Muscle of back (tissue), 11 donors: Measurements from ENCODE around the gene SND1. TPM values are rescaled to one million over a fixed set of nuclear protein-coding genes. Genes with fewer than 3 reads are reported as not detected.

Experiments used
- DNase-seq, 3 donors: peaks; one replicate each; pipeline versions ENCODE4 v3.0.0 to v3.0.0-alpha.2; 2013
- polyA plus RNA-seq, 10 donors: library from polyadenylated mRNA; unstranded; fragments of 120-200 nt; gene quantifications; one replicate each; pipeline ENCODE4 v1.2.1, GENCODE V29; 2013; ENCODE audit not compliant: insufficient read length in 10 of 10

SND1 gene
- polyA plus RNA-seq, 10 donors: 79.0 to 120 (median 98.4) TPM

DNA sequence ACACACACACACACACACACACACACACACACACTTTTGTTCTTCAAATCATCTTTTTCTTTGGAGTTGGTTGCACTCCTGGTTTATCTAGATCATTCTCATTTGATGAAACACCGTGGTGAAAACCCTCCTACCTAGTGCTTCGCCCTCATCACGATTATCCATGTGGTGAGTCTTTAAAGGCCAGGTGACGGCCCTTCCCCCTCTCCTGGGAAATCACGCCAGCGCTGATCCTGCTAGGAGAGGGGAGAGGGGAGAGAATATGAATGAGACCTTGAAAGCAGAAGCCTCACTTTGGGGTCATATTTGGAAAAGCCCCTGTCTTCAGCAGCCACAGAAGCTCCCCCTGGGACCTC is 483.1 kb downstream of the SND1 start:
- peak in 1 of 3 donors; percentile 33 for DNase-seq

DNA sequence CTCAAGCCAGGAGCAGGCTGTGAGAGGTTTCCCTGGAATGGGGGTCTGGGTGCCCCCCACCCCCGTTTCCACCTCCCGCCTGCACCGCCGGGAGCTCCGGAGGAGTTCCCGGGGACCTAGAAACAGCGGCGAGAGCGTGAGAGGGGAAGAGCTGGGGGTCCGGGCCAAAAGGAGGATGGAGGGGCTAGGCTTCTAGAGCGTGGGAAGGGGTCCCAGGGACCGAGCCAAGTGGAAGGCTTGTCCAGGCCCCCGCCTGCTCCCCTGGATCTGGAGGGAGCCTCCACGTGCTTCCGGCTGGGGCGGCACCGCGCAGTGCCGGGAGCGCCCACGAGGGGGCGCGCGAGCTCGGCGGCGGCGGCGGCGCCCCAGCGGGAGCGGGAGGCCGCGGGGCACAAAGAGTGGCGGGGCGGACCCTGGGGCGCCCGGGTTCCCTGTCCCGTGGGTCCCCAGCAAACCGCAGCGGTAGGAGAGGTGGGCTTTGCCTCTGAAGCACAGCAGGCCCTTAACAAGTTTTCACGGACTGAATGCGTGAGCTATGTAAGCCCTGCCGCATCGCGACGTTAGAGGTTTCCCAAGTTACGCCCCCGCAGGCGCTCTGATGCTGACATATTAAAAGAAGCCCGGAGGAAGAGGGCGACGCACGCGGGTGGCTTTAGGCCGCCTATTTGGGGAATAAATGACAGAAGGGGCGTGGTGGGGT is 483.7 kb downstream of the SND1 start:
- DNase-seq: peak; percentile 15 to 83 (median 54)

DNA sequence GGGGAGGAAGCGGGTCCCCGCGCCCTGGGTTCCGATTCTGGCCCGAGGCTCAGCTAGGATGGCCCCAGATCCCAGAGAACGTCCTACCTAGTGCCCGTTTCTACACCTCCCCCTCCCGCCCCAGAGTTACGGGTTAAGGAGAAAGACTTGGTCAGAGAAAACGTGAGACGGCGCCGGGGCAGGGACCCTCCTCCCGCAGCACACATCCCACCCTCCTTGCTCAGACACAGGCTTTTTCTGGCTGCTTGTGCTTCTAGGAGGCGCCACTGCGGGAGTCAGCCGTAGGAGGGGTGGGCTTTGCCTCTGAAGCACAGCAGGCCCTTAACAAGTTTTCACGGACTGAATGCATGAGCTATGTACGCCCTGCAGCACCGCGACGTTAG is 484.2 kb downstream of the SND1 start:
- DNase-seq: peak in 1 of 3 donors; percentile 19

DNA sequence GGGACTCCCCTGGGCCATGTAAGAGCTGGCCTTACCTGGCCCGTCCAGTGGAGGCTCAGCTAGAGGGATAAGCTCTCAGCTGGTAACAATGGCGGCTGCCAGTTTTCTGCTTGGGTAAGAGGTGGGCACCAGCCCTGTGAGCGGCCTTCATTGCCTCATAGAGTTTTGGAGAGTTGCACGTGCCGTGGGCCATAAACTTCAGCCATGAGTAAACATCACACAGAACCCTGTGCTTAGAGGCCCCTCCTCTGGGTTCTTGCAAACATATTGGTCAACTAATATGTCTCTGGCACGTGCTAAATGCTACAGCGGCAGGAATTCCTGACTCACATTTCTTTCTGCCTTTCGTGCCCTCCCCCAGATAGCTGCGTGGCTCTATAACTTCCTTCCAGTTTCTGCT is 485.2 kb downstream of the SND1 start:
- DNase-seq: peak in 2 of 3 donors; percentile 22 to 25

DNA sequence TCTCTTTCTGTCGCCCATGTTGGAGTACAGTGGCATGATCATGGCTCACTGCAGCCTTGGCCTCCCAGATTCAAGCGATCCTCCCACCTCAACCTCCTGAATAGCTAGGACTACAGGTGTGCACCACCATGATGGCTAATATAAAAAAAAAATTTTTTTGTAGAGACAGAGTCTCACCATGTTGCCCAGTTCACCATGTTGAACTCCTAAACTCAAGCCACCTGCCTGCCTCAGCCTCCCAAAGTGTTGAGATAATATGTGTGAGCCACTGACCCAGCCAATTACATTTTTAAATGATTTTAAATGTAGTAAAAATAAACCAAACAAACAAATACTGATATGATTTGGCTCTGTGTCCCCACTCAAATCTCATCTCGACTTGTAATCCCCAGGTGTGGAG is 487.4 kb downstream of the SND1 start:
- no peak for DNase-seq

DNA sequence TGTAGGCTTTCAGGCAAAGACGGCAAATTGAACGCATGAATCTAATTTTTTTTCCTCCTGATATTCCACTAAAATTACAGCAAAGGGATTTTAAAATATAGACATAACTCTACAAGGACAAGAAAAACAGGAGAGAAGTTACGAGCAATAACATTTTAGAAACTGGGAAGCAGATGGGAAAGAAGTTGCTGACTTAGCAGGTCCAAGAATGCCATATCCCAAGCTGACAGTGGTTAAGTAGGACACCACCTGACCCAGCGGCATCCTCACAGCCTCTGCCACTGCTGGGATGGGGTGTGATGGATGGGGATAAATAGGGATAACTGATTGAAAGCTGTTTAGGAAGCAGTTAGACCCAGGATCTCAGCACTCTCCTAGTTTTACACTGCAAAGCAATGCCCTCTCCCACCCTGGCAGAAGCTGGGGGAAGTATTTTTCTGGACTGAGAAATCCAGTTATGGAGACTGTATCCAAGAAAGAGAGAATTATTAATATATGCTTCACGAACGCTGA is 489.7 kb downstream of the SND1 start:
- no peak for DNase-seq

Other genes starting within 250 kb of the SND1 start
- gene GCC1, start 66.6 kb upstream of the SND1 start, polyA plus RNA-seq: 10 to 100 TPM in 1 of 10 donors, 1 to 10 TPM in 9; 7.4 to 10.5 (median 7.9) TPM
- 100 to 1,000 TPM in 8 of 10 donors, 10 to 100 TPM in 2; 97.1 to 163 (median 120) TPM for gene ARF5, start 63.8 kb upstream of the SND1 start, polyA plus RNA-seq
- gene FSCN3, start 58.5 kb upstream of the SND1 start, polyA plus RNA-seq: under 1 TPM in 6 of 10 donors, not detected in 4; 0.17 to 0.23 (median 0.20) TPM
- not detected for gene PAX4, start 34.1 kb upstream of the SND1 start, polyA plus RNA-seq